Esophagus muscularis mucosa (tissue), 4 donors: ENCODE results near the gene BCAS4. TPM values are rescaled to one million over a fixed set of nuclear protein-coding genes. Genes with fewer than 3 reads are reported as not detected.

ENCODE experiments used
- DNase-seq: peaks from one replicate; pipeline ENCODE4 v3.0.0-alpha.2; 2017; ENCODE audit errors: extremely low spot score
- H3K27ac ChIP-seq, 4 donors: fragments of 200-600 bp; sonication (generic); replicated peaks in 1 of 4; 1 replicate in 3 of 4; 2 replicates in 1 of 4; pipeline ENCODE4 v1.5.1; 2016 to 2019; ENCODE audit warnings: mild to moderate bottlenecking in 1 of 4
- H3K27me3 ChIP-seq, 4 donors: fragments of 200-600 bp; sonication (generic); one replicate each; pipeline versions ENCODE4 v1.5.1 to v1.6.0; 2016 to 2019
- H3K36me3 ChIP-seq, 4 donors: fragments of 200-600 bp; sonication (generic); one replicate each; pipeline ENCODE4 v1.5.1; 2016 to 2019
- H3K4me1 ChIP-seq, 4 donors: fragments of 200-600 bp; sonication (generic); one replicate each; pipeline ENCODE4 v1.5.1; 2016 to 2019
- H3K4me3 ChIP-seq, 4 donors: fragments of 200-600 bp; sonication (generic); 1 replicate in 2 of 4; 2 replicates in 2 of 4; pipeline ENCODE4 v1.5.1; 2016 to 2019; ENCODE audit warnings: mild to moderate bottlenecking in 4 of 4, moderate library complexity in 1 of 4
- H3K9me3 ChIP-seq, 4 donors: fragments of 200-600 bp; sonication (generic); 1 replicate in 3 of 4; 2 replicates in 1 of 4; pipeline ENCODE4 v1.5.1; 2016 to 2019
- EP300 ChIP-seq: sonication (generic); formaldehyde crosslinking; IDR thresholded peaks from one replicate; pipeline ENCODE4 v1.6.1; 2017; ENCODE audit warnings: antibody characterized with exemption
- POLR2A ChIP-seq: fragments of 450-650 bp; IDR thresholded peaks from one replicate; pipeline ENCODE4 v1.6.1; 2017; ENCODE audit warnings: antibody characterized with exemption, moderate library complexity, mild to moderate bottlenecking, low read depth
- POLR2AphosphoS5 ChIP-seq, 2 donors: sonication (generic); formaldehyde crosslinking; IDR thresholded peaks; one replicate each; pipeline ENCODE4 v1.6.1; 2017; ENCODE audit warnings: antibody characterized with exemption in 2 of 2
- WGBS: methylation state at CpG from one replicate; pipeline ENCODE4 v1.1.5; 2018; 5-methylcytosine and 5-hydroxymethylcytosine counted together
- intact Hi-C: fragments of 100-400 bp; cut with DNase I; formaldehyde crosslinking; loops from one replicate; pipeline ENCODE4 v1.15.1; 2023
- total RNA-seq, 4 donors: library from RNA; depleted of rRNA; stranded (reverse); fragments of >200 nt; gene quantifications; one replicate each; pipeline versions ENCODE4 v1.1.0 to v1.2.1, GENCODE V29; 2016
- TF ChIP-seq, protein P1 (sequence below), 3 experiments: fragments of 200-600 bp in 2 of 3; fragments of 450-650 bp in 1 of 3; sonication (generic) in 2 of 3; IDR thresholded peaks; one replicate each; pipeline ENCODE4 v1.5.1; 2017 to 2019; ENCODE audit warnings: antibody characterized with exemption in 3 of 3, mild to moderate bottlenecking in 2 of 3, moderate library complexity in 1 of 3

BCAS4 gene
- total RNA-seq, 4 donors from 2014 or later = 3.1 to 5.4 (median 4.5) TPM

DNA sequence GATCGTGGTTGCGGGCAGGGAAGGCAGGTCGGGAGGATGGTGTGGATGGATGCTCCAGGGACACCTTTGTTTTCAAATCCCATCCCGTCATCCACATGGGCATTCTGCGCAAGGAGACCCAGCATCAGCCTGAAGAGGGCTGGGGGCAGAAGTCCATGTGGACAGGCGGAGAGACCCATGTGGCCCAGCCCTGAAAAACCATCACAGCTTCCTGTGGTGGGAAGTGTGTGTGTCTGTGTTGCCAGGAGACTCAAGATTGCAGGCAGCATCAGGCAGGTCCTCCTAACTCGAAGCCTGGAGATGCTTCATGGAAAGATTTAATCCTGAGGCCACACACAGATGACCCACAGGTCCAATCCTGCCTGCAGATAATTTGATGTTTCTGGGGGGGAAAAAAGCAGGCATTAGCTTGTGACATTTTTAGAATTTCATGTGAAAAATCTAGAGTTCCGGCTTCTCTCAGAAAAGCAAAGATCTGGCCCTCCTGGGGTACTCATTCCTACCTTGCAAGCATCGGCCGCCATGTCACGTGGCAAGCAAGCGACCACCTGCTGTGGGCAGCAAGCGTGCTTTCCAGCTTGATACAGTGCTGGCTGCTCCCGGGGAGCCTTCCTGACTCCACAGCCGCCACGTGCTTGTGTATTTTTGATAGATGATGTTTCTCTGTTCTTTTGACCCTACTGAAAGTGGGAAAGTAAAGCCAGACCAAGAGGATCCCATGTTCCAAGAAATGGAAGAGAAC, 25.8 kb downstream of the BCAS4 start:
- intact Hi-C loops = no loop called here
- peaks cover 4 to 14% (median 12%) of the 10 kb centered on the region in 4 donors for H3K4me1 ChIP-seq
- TF ChIP-seq POLR2AphosphoS5 (IDR thresholded peaks at IDR 0.05) (no peak), POLR2A (no peak), EP300 (no peak)
- TF ChIP-seq, protein P1, sequence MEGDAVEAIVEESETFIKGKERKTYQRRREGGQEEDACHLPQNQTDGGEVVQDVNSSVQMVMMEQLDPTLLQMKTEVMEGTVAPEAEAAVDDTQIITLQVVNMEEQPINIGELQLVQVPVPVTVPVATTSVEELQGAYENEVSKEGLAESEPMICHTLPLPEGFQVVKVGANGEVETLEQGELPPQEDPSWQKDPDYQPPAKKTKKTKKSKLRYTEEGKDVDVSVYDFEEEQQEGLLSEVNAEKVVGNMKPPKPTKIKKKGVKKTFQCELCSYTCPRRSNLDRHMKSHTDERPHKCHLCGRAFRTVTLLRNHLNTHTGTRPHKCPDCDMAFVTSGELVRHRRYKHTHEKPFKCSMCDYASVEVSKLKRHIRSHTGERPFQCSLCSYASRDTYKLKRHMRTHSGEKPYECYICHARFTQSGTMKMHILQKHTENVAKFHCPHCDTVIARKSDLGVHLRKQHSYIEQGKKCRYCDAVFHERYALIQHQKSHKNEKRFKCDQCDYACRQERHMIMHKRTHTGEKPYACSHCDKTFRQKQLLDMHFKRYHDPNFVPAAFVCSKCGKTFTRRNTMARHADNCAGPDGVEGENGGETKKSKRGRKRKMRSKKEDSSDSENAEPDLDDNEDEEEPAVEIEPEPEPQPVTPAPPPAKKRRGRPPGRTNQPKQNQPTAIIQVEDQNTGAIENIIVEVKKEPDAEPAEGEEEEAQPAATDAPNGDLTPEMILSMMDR (IDR thresholded peaks at IDR 0.05) = no peak
- 87% methylated on average over 15 of the region's 16 CpGs for WGBS
- H3K4me3 ChIP-seq = no peak overlapping the region
- H3K9me3 ChIP-seq = no peaks in the 10 kb centered on the region
- no peak for DNase-seq
- no peaks in the 10 kb centered on the region for H3K36me3 ChIP-seq
- H3K27ac ChIP-seq = no peak overlapping the region
- no peaks in the 10 kb centered on the region for H3K27me3 ChIP-seq

DNA sequence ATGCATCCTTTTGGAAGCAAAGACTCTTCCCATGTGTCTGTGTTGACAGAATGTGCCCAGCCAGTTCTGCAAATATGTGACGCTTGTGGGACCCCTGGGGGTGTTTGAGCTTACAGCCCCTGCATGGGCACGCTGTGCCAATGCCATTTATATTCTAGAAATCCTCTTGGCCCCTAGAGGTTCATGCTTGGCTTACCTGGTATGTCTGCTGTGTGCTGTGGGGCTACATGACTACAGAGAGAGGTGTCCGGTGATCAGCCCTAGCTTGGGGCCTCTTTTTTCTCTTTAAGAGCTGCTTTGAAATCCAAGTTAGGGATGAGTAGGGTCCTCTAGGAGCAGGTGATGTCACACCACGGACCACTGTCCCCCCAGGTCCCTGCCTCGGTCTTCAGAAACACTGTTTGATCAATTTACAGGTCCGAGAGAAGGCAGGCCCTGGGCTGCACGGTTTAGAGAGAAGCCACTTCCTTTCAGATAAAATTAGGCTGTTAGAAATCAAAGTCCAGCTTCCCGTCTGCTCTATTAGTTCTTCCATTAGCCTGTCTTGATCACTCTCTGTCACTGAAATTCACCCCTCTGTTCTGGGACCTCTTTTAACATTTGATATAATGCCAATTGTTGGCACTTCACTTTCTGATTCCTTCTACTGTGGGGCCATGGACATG, 26.5 kb downstream of the BCAS4 start:
- Histone ChIP-seq H3K4me1 (peaks cover 4 to 11% (median 9%) of the 10 kb centered on the region in 4 donors), H3K4me3 (no peak overlapping the region), H3K9me3 (no peaks in the 10 kb centered on the region), H3K36me3 (no peaks in the 10 kb centered on the region), H3K27ac (no peak overlapping the region), H3K27me3 (no peaks in the 10 kb centered on the region)
- no peak for DNase-seq
- intact Hi-C loops = no loop called here
- 83% methylated on average over 8 of the region's 8 CpGs for WGBS
- TF ChIP-seq, protein P1 (IDR thresholded peaks at IDR 0.05) = no peak
- TF ChIP-seq POLR2AphosphoS5 (IDR thresholded peaks at IDR 0.05) (no peak), POLR2A (no peak), EP300 (no peak)

DNA sequence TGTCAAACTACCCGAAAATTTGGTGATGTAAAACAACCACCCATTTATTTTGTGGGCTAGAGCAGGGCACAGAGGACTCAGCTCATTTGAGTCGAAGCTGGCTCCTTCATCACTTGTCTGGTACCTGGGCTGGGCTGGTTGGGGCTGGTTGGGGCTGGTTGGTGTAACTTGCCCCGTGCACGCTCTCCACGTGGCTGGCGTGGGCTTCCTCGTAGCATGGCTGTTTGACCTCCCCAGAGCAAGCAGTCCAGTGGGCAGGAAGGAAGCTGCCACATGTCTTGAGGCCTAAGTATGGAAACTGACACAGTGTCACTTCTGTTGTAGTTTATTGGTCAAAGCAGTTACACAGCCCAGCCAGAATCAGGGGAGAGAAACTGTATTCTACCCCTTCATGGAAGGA, 27.1 kb downstream of the BCAS4 start:
- 91% methylated on average over 4 of the region's 7 CpGs for WGBS
- intact Hi-C loops = no loop called here
- Histone ChIP-seq H3K9me3 (no peaks in the 10 kb centered on the region), H3K27me3 (no peaks in the 10 kb centered on the region), H3K27ac (no peak overlapping the region), H3K4me1 (peaks cover 4 to 11% (median 9%) of the 10 kb centered on the region in 4 donors), H3K4me3 (no peak overlapping the region), H3K36me3 (no peaks in the 10 kb centered on the region)
- no peak for TF ChIP-seq POLR2A
- DNase-seq = no peak

DNA sequence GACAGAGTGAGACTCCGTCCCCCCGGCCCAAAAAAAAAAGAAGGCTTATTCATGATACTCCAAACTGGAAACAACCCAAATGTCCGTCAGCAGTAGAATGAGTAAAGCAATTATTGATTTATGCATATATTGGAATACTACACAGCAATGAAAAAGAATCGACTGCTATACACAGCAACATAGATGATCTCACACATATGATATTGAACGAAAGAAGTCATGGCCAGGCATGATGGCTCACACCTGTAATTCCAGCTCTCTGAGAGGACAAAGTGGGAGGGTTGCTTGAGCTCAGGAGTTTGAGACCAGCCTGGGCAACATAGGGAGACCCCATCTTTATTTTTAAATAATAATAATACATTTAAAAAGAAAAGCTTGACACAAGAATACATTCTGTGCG, 28.5 kb downstream of the BCAS4 start:
- no peaks in the 10 kb centered on the region for H3K36me3 ChIP-seq
- intact Hi-C loops = no loop called here
- TF ChIP-seq EP300 (no peak), POLR2A (no peak), POLR2AphosphoS5 (IDR thresholded peaks at IDR 0.05) (no peak)
- TF ChIP-seq, protein P1 (IDR thresholded peaks at IDR 0.05) = no peak
- H3K4me3 ChIP-seq = no peak overlapping the region
- 94% methylated on average over 6 of the region's 6 CpGs for WGBS
- H3K27me3 ChIP-seq = no peaks in the 10 kb centered on the region
- H3K27ac ChIP-seq = no peak overlapping the region
- DNase-seq = no peak
- no peaks in the 10 kb centered on the region for H3K9me3 ChIP-seq
- H3K4me1 ChIP-seq = peaks cover 2 to 8% (median 5%) of the 10 kb centered on the region in 4 donors

DNA sequence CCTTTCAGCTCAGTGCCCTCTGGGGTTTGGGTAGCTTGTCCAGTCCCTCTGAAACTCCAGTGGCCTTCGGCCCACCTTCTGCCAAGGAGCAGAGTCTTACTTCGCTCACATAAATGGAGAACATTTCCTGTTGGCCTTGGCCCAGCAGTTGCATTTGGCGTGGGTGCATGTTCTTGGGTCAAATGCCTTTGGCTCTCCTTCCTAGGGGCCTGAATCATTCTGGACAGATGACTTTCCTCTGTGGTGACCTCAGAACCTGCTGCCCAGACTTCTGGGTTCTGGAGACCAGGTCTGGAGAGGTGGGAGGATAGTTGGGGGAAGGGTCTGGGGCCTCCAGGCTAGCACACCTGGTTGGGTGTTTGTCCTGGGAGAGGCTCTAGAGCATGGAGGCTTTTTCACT, 29.3 kb downstream of the BCAS4 start:
- WGBS = 51% methylated on average over 2 of the region's 3 CpGs

More for the DNA sequence above, 29.3 kb downstream of the BCAS4 start:
- no peak for TF ChIP-seq POLR2A
- TF ChIP-seq, protein P1 (IDR thresholded peaks at IDR 0.05) = no peak
- no peak for TF ChIP-seq POLR2AphosphoS5 (IDR thresholded peaks at IDR 0.05)
- TF ChIP-seq EP300 = no peak
- no peak overlapping the region for H3K27ac ChIP-seq
- H3K27me3 ChIP-seq = no peaks in the 10 kb centered on the region
- intact Hi-C loops = no loop called here
- no peaks in the 10 kb centered on the region for H3K36me3 ChIP-seq
- H3K9me3 ChIP-seq = no peaks in the 10 kb centered on the region
- no peak for DNase-seq
- H3K4me3 ChIP-seq = no peak overlapping the region
- H3K4me1 ChIP-seq = peaks cover 0 to under 1% (median 0%) of the 10 kb centered on the region in 4 donors
